ENCODE data around the gene HSPG2. TPM values are rescaled to one million over a fixed set of nuclear protein-coding genes. Genes with fewer than 3 reads are reported as not detected.

HSPG2 gene
- total and polyA plus RNA-seq, 2 of the 13 experiments (the other 11 are each of a cell fraction or from before 2014, with no cell fraction given) = 9.1 to 13.1 TPM

DNA sequence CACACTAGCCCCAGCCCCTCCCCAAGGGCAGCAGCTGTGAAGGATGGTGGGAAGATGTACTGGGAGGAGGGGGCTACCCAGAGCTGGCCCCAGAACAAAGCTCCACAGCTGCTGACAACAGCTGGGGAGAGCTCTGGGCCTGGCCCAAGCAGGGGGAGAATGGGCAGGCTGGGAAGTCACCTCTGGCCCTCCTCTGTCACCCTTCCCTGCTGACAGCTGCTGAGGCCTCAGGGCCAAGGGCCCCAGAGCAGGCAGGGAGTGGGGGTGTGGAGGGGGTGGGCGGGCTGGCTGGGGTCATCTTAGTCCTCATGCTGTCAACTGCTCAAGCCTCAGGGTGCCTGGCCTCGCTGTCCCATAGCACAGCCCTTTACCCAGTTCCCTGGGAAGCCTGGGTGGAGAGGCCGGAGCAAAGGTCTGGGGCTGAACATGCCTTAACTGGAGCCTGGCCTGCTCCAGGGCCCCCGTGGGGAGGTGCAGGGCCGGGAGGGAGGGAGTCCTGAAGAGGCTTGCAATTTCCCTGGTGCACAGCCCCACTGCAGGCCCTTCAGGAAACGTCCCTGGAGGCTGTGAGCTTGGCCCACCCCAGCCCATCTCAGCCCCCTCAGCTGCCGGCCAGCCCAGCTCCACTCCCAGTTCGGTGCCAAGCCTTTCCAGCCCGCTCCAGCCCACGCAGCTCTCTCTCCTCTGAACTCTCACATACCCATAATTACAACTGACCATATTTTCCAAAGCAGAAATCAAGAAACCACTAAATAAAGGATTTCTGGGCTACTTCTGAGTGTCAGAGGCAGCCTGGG is 25.7 kb downstream of the HSPG2 start:
- peak; percentile 46 for DNase-seq (ENCODE audit: low spot score)
- H3K4me3 ChIP-seq (replicated peaks in 1 of 3; ENCODE audit: insufficient read depth in 1 of 3, low read depth in 2 of 3, low read length in 3 of 3) = peak overlapping the region in 1 of 3 experiments; percentile 23; a peak in 1 of 6 replicates
- no peaks in the 10 kb centered on the region for H3K79me2 ChIP-seq (ENCODE audit: insufficient read depth, low read length)
- H2AFZ ChIP-seq (ENCODE audit: low read length) = no peak overlapping the region
- peak overlapping the region; percentile 57 for H3K27ac ChIP-seq (ENCODE audit: extremely low read length, insufficient read depth, low read length)
- no peaks in the 10 kb centered on the region for H3K9me3 ChIP-seq (ENCODE audit: low read length)
- no peaks in the 10 kb centered on the region; a peak in 1 of 5 replicates for H3K36me3 ChIP-seq (replicated peaks in 1 of 2; ENCODE audit: control insufficient read depth in 1 of 2, insufficient read depth in 2 of 2, low read length in 2 of 2)
- POLR2A ChIA-PET = interaction anchor here (0.6 to 1.3 kb wide), 3 partner anchors 20 to 45 kb away, joined by 3 read pairs; no protein-coding TSS in a partner anchor
- CTCF ChIA-PET (ENCODE audit: low intra/inter-chr PET ratio, low total read pairs) = no interaction called here
- BruUV-seq (replicated peaks) = no TSS peak
- intact Hi-C loops (cut with micrococcal nuclease; ENCODE audit: unreplicated experiment) (no loop called here), in situ Hi-C loops (cut with HindIII; ENCODE audit: extremely low pct_ligation_motif_present, low pct_unique_long_range_greater_than_20kb) (loop anchor here (5.0 kb wide), 1 partner anchor 46 kb away; no protein-coding TSS in a partner anchor)
- no peaks in the 10 kb centered on the region for H3K27me3 ChIP-seq (ENCODE audit: control insufficient read depth in 1 of 2, insufficient read depth in 2 of 2, low read length in 2 of 2)
- FAIRE-seq = peak; percentile 66
- WGBS (ENCODE audit: low lambda C conversion rate) = 19% methylated on average over 5 of the region's 10 CpGs
- H3K4me1 ChIP-seq (ENCODE audit: insufficient read depth, low read length) = peaks cover 58% of the 10 kb centered on the region
- ATAC-seq = peak; percentile 93
- peak overlapping the region; percentile 55 for H3K4me2 ChIP-seq (ENCODE audit: low read depth, low read length)
- H3K9ac ChIP-seq (ENCODE audit: insufficient read depth, low read depth, low read length) = no peak overlapping the region
- no peaks in the 10 kb centered on the region for H4K20me1 ChIP-seq (ENCODE audit: insufficient read depth, low read length)
- TF ChIP-seq, protein P1, sequence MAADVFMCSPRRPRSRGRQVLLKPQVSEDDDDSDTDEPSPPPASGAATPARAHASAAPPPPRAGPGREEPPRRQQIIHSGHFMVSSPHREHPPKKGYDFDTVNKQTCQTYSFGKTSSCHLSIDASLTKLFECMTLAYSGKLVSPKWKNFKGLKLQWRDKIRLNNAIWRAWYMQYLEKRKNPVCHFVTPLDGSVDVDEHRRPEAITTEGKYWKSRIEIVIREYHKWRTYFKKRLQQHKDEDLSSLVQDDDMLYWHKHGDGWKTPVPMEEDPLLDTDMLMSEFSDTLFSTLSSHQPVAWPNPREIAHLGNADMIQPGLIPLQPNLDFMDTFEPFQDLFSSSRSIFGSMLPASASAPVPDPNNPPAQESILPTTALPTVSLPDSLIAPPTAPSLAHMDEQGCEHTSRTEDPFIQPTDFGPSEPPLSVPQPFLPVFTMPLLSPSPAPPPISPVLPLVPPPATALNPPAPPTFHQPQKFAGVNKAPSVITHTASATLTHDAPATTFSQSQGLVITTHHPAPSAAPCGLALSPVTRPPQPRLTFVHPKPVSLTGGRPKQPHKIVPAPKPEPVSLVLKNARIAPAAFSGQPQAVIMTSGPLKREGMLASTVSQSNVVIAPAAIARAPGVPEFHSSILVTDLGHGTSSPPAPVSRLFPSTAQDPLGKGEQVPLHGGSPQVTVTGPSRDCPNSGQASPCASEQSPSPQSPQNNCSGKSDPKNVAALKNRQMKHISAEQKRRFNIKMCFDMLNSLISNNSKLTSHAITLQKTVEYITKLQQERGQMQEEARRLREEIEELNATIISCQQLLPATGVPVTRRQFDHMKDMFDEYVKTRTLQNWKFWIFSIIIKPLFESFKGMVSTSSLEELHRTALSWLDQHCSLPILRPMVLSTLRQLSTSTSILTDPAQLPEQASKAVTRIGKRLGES (CRISPR knock-in tag; IDR thresholded peaks at IDR 0.05; ENCODE audit: borderline replicate concordance) = no peak
- TF ChIP-seq ZFY (CRISPR knock-in tag; IDR thresholded peaks at IDR 0.05) (peak; percentile 52; the same call in 1 of the 2 replicates), ZNF569 (CRISPR knock-in tag; IDR thresholded peaks at IDR 0.05; ENCODE audit: borderline replicate concordance) (no peak), MAZ (IDR thresholded peaks at IDR 0.05; ENCODE audit: borderline replicate concordance, low read depth, low read length) (no peak), MAZ (CRISPR knock-in tag; IDR thresholded peaks at IDR 0.05; ENCODE audit: low read depth) (0 out of 2 replicates have a peak, but pooled peaks have one; percentile 23), RARG (CRISPR knock-in tag; IDR thresholded peaks at IDR 0.05; ENCODE audit: low read depth) (no peak), GATAD1 (CRISPR knock-in tag; IDR thresholded peaks at IDR 0.05) (no peak), ZNF230 (CRISPR knock-in tag; IDR thresholded peaks at IDR 0.05) (no peak), NAIF1 (CRISPR knock-in tag; IDR thresholded peaks at IDR 0.05; ENCODE audit: borderline replicate concordance) (no peak), AGO2 (optimal IDR thresholded peaks at IDR 0.05; ENCODE audit: low read depth, low read length) (peak; percentile 31), ZNF543 (CRISPR knock-in tag; IDR thresholded peaks at IDR 0.05) (no peak)
- TF ChIP-seq, protein P2, sequence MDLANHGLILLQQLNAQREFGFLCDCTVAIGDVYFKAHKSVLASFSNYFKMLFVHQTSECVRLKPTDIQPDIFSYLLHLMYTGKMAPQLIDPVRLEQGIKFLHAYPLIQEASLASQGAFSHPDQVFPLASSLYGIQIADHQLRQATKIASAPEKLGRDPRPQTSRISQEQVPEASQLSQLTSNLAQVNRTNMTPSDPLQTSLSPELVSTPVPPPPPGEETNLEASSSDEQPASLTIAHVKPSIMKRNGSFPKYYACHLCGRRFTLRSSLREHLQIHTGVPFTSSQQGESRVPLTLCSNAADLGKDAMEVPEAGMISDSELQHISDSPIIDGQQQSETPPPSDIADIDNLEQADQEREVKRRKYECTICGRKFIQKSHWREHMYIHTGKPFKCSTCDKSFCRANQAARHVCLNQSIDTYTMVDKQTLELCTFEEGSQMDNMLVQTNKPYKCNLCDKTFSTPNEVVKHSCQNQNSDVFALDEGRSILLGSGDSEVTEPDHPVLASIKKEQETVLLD (CRISPR knock-in tag; IDR thresholded peaks at IDR 0.05; ENCODE audit: low read depth) = no peak
- TF ChIP-seq, protein P3, sequence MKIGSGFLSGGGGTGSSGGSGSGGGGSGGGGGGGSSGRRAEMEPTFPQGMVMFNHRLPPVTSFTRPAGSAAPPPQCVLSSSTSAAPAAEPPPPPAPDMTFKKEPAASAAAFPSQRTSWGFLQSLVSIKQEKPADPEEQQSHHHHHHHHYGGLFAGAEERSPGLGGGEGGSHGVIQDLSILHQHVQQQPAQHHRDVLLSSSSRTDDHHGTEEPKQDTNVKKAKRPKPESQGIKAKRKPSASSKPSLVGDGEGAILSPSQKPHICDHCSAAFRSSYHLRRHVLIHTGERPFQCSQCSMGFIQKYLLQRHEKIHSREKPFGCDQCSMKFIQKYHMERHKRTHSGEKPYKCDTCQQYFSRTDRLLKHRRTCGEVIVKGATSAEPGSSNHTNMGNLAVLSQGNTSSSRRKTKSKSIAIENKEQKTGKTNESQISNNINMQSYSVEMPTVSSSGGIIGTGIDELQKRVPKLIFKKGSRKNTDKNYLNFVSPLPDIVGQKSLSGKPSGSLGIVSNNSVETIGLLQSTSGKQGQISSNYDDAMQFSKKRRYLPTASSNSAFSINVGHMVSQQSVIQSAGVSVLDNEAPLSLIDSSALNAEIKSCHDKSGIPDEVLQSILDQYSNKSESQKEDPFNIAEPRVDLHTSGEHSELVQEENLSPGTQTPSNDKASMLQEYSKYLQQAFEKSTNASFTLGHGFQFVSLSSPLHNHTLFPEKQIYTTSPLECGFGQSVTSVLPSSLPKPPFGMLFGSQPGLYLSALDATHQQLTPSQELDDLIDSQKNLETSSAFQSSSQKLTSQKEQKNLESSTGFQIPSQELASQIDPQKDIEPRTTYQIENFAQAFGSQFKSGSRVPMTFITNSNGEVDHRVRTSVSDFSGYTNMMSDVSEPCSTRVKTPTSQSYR (CRISPR knock-in tag; IDR thresholded peaks at IDR 0.05; ENCODE audit: borderline replicate concordance) = no peak
- TF ChIP-seq, protein P4, sequence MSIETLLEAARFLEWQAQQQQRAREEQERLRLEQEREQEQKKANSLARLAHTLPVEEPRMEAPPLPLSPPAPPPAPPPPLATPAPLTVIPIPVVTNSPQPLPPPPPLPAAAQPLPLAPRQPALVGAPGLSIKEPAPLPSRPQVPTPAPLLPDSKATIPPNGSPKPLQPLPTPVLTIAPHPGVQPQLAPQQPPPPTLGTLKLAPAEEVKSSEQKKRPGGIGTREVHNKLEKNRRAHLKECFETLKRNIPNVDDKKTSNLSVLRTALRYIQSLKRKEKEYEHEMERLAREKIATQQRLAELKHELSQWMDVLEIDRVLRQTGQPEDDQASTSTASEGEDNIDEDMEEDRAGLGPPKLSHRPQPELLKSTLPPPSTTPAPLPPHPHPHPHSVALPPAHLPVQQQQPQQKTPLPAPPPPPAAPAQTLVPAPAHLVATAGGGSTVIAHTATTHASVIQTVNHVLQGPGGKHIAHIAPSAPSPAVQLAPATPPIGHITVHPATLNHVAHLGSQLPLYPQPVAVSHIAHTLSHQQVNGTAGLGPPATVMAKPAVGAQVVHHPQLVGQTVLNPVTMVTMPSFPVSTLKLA (IDR thresholded peaks at IDR 0.05) = no peak
